Fibroblast of upper back skin (primary cell): ENCODE measurements around the gene ADGRL3.

Experiments
- DNase-seq: peaks from one replicate; pipeline ENCODE4 v3.0.0-alpha.2; 2013

ADGRL3 gene

DNA sequence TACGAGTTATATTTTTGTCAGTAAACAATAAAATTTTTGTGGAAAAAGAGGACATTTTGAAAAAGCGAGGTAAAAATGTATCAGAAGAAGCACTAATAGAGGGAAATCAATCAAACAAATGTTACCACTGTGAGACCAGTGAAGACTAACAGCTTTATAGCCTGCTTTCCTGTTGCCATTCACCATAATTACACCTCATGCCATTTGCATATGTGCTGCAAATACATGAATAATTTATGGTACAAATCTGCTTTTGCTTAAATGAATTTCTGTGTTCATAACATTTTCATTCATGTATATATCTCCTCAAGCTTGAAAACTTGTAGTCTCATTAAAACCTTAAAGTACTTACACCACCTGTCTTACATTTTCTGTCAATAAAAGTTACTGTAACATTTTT lies 830.8 kb downstream of the ADGRL3 start:
- no peak for DNase-seq

- no peak for DNase-seq
Observed at GRCh38 chr4:62037571-62037970, 837.4 kb downstream of the ADGRL3 start.

DNA sequence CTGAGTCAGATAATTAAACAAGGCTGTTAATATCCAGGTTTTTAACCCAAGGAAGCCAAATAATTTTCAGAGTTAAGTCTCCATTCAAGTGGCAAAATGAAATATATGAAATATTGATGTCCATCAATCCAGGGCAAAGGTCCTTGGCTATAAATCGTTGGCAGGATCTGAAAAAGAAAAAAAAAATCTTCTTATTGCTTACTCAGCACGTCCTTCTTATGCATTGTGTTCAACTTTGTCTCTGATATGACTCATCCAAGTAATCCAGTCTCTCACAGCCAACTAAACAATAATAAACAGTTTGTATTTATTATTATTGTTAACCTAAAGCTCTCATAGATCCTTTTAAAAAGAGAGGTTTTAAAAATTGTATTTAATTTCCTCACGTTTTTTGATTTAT lies 851.2 kb downstream of the ADGRL3 start:
- DNase-seq: no peak

GRCh38 chr4:62053974-62054373 lies 853.8 kb downstream of the ADGRL3 start:
- peak; percentile 16 for DNase-seq

DNA sequence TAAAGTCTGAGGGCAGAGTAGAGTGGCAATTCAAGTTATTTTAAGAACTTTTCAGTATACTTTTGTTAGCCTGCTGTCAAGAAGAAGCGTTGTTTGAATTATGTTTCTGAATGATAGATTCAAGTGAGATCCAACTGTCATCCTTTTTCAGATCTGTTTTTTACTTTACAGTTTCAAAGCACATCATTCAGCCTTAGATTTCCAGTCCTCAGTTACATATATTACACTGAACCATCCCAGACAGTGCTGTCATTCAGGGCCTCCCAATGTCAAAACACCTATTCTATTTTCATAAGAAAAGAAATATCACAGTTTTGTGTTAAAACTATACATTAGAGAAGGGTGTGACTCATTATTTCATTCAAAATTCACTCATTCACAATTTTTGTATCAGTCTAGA lies 856.9 kb downstream of the ADGRL3 start:
- DNase-seq: no peak

GRCh38 chr4:62058571-62058970 lies 858.4 kb downstream of the ADGRL3 start:
- DNase-seq: no peak

- no peak for DNase-seq
Observed at GRCh38 chr4:62070291-62070852, 870.2 kb downstream of the ADGRL3 start.

GRCh38 chr4:62075089-62075488 lies 875.0 kb downstream of the ADGRL3 start:
- DNase-seq: no peak

GRCh38 chr4:62075521-62075920 lies 875.4 kb downstream of the ADGRL3 start:
- no peak for DNase-seq

- no peak for DNase-seq
Observed at GRCh38 chr4:62077406-62077805, 877.3 kb downstream of the ADGRL3 start.

GRCh38 chr4:62080431-62080830 lies 880.3 kb downstream of the ADGRL3 start:
- no peak for DNase-seq

DNA sequence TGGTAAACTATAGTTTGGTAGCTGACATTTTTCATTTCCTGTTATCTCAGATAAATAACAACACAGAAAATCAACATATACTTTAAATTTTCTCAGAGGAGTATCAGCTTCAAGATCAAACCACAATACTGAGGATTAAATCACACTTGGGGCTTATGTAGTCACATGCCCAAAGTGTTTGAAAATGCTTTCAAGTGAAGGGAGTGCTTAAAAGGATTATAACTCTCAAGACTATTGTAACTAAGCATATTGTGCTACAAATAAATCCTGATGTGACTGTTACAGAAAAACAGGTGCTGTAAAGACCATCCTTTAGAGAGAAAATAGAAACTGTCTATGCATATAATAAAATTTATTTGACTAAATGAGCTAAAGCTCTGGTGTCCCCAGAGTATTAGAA lies 887.6 kb downstream of the ADGRL3 start:
- DNase-seq: no peak

DNA sequence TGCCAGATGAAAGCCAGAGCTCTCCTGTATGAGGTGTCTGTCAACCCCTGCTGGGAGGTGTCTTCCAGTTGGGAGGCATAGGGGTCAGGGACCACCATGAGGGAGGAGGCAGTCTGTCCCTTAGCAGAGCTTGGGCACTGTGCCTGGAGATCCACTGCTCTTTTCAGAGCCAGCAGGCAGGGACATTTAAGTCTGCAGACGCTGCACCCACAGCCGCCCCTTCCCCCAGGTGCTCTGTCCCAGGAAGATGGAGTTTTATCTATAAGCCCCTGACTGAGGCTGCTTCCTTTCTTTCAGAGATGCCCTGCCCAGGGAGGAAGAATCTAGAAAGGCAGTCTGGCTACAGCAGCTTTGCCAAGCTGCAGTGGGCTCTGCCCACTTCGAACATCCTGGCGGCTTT lies 893.6 kb downstream of the ADGRL3 start:
- DNase-seq: no peak

DNA sequence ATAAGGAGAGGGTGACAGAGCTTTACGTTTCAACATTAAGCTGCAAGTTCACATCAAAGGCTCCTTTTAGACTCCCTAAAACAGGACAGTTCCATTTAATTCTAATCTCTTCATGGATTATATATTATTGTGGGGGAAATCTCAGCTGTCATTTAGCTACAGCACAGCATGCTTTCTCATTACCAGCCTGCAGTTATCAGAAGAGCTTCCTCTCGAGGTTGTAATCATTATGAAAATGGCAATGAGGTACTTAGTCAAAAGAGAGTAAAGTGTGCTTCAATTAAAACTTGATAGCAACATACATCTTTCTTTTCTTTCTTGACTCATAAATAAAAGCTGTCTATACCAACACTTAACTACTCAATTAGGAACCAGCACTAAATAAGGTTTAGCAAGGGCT lies 896.8 kb downstream of the ADGRL3 start:
- DNase-seq: no peak

GRCh38 chr4:62115216-62115615 lies 915.1 kb downstream of the ADGRL3 start:
- no peak for DNase-seq

- DNase-seq: peak; percentile 51
Observed at GRCh38 chr4:62117886-62118285, 917.8 kb downstream of the ADGRL3 start.

DNA sequence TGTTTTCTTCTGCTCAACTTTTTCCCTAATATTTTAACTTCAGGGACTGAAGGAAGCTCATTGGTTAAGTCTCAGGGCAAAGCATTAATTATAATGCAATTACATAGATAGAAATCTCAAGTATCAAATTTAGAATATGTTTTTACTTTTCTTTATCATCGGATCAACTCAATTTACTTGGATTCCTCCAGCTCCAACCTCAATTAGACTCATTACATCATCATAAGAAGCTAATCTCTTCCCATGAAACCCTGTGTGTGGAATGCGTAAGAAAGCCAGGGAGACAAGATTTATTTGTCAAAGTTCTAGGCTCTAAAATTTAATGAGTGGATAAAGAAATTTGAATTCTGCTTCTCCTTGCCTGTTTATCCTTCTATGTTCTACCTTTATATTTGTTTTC lies 918.4 kb downstream of the ADGRL3 start:
- peak; percentile 6 for DNase-seq

DNA sequence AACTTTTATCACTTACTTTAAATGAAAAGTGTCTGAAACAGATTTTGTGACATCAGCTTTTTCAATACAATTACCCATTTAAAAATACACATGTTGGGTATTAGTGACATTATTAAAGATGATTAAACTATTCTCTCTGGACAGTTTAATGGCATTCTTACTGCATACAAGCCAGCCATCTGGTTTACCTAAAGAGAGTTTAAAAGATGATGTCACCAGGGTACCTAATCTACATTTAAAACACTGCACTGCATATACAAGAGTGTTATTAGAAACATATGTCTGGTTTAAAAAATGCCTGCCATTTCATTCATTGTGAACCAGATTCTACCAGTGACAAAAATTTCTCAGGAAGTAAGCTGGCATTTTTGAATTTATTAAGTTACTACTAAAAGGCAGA lies 919.1 kb downstream of the ADGRL3 start:
- peak; percentile 64 for DNase-seq

- no peak for DNase-seq
Observed at GRCh38 chr4:62126064-62126732, 926.1 kb downstream of the ADGRL3 start.
